GM21619 (cell line): Measurements from ENCODE around the gene SLC35F4.
A peak's percentile ranks its signal among the peaks of the same experiment; 100 is the strongest.
"Not testable (repeated sequence)": the region's sequence is repeated elsewhere in the genome, so short reads cannot be mapped to it uniquely, and the experiment has no call there.

ENCODE experiments used
- ATAC-seq: cut with Tn5 transposase; IDR thresholded peaks from one replicate; pipeline ENCODE4 v1.9.1; 2021; ENCODE audit not compliant: unreplicated experiment

Gene SLC35F4

DNA sequence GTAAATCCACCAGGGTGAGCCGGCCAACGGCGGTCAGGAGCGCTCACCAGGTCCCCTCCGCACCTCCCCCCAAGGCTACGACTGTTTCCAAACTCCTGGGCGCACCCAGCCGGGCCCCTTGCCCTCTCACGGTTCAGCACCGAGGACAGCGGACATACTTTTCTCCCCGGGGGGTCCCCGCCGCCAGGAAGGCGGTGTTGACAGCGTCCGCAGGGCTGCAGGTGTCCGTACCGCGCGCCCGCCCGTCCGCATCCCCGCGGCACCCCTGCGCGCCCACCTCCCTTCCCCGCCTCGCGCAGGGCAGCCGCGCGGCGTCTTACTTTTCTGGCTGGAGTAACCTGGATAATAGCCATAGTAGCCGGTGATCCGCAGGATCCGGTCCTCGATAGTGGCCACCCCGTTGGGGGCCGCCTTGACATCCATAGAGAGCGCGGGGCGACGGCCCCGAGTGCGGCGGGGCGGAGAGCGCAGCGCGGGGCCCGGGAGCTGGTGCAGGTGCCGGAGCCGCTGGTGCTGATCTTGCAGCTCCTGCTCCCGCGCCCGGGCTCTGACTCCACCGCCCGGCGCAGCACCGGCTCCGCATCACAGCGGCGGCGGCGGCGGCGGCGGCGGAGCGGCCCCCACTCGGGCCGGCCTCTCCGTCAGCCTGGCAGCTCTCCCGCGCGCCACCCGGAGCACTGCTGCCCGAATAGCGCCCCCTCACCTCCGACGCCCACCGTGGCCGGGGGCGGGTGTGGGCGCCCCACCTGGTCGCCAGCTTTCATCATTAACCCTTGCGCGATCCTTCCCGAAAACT is at the start of gene SLC35F4:
Gene SLC35F4 (minus strand): TSS at position 690 of the 796 bp plus-strand sequence.
- no peak for ATAC-seq

DNA sequence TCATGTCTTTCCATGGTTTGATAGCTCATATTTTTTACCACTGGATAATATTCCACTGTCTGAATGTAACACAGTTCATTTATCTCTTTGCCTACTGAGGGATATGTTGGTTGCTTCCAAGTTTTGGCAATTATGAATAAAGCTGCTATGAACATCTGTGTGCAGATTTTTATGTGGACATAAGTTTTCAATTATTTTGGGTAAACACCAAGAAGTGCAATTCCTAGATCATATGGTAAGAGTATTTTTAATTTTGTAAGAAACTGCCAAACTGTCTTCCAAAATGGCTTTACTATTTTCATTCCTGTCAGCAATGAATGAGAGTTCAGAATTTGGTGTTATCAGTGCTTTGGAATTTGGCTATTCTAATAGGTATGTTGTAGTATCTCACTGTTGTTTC is 43.7 kb upstream of the SLC35F4 start:
- no peak for ATAC-seq

DNA sequence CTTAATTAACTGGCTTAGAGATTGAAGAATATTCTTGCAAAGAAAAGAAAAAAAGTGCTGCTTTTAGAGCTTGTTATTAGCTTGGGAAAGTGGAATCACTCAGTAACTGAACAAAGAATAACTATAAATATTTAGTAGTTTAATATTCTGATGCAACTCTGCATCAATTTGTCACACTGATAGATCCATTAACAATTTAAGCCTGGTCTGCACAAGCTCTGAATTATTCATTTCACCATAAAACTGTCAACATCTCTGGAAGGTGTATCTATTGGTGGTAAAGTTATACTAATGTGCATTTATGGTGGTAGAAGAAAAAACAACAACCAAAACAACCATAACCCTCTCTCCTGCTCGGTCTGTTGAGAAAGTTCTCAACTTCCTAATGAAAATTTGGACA is 38.1 kb upstream of the SLC35F4 start:
- ATAC-seq, result no peak

GRCh38 chr14:57898837-57899572 is 33.1 kb upstream of the SLC35F4 start:
- no peak for ATAC-seq

- ATAC-seq, result no peak
Observed at GRCh38 chr14:57897144-57897748, 31.4 kb upstream of the SLC35F4 start.

GRCh38 chr14:57889245-57889644 is 23.4 kb upstream of the SLC35F4 start:
- no peak for ATAC-seq

- no peak for ATAC-seq
Observed at GRCh38 chr14:57884175-57884574, 18.3 kb upstream of the SLC35F4 start.

GRCh38 chr14:57883061-57883460 is 17.2 kb upstream of the SLC35F4 start:
- ATAC-seq, result no peak

GRCh38 chr14:57879516-57879915 is 13.6 kb upstream of the SLC35F4 start:
- no peak for ATAC-seq

DNA sequence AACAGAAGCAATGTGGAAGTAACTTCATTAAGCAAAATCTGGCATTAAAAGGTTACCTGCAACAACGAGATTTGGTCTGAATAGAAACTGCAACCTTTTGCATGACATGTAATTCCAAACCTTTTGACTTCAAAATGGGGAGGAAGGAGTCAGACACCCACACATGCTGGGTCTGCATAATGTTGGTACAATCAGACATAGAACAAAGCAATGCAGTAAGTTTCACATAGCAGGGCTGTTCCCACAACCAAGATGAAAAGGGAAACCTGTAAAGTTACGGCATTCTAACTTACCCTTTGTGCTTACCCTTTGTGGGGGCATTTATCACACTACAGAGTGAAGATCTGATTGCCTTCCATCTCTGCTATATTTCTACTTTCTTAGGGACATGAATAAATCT is 10.1 kb upstream of the SLC35F4 start:
- no peak for ATAC-seq

GRCh38 chr14:57875296-57875695 is 9.4 kb upstream of the SLC35F4 start:
- no peak for ATAC-seq

GRCh38 chr14:57871459-57872080 is 5.7 kb upstream of the SLC35F4 start:
- ATAC-seq, result peak; percentile 81

- peak; percentile 15 for ATAC-seq
Observed at GRCh38 chr14:57870686-57871457, 5.0 kb upstream of the SLC35F4 start.

DNA sequence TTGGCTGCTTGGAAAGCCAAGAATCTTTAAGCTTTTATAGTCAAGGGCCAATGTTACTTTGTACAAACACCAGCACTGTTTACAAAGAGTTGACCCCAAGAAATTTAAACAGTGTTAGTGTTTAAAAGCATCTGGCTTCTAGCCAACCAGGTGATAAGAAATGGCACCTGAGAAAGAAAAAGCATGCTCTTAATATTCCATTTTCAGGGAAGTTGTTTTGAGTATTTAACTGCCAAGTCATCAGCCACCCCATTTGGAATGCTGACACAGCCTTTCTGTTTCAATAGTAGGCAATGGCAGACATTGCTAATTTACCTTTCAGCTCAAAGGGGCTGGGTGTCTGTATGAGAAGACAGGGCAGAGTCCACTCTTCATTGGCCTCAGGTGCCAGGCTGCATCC is 3.7 kb upstream of the SLC35F4 start:
- ATAC-seq, result no peak

GRCh38 chr14:57866199-57866705 is 360 bp upstream of the SLC35F4 start:
- no peak for ATAC-seq

DNA sequence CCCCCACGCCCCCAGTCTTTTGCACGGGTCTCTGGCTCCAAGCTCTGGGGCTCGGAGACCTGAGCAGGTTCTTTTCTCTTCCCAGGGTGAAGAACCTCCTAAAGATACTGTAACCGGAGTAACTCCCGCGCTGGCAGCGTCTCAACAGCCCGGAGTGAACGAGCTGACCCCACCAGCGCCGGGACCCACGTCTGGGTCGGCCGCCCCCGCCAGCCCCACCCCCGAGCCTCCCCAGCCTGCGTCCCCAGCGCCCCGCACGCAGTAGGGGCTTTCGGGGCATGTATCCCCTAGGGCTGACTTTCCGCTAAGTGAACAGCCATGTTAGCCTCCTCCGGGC is 858 bp downstream of the SLC35F4 start:
- no peak for ATAC-seq

DNA sequence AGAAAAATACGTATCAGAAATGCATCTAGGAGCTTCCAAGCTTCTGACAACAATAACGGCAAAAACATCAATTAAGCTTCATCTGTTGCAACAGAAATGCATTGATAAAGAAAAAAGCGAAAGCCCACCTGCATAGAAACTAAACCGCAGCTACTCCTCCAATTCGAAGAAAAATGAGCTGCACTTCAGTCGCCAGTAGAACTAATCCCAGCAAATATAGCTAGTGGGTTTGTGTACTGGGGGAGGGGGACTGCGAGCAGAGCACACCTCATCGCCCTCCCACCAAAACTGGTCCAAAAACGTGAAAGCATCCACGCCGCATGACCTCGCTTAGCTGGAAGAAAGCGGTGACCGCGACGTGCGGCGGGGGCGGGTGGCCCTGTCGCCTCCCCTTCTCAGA is 1.2 kb downstream of the SLC35F4 start:
- ATAC-seq, result no peak

- ATAC-seq, result no peak
Observed at GRCh38 chr14:57863471-57863870, 2.4 kb downstream of the SLC35F4 start.

DNA sequence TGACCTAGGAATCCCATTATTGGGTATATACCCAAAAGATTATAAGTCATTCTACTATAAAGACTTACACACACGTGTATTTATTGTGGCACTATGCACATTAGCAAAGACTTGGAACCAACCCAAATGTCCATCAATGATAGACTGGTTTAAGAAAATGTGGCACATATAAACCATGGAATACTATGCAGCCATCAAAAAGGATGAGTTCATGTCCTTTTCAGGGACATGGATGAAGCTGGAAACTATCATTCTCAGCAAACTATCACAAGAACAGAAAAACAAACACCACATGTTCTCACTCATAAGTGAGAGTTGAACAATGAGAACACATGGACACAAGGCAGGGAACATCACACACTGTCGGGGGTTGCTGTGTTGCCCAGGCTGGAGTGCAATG is 10.2 kb downstream of the SLC35F4 start:
- not testable (repeated sequence) for ATAC-seq

DNA sequence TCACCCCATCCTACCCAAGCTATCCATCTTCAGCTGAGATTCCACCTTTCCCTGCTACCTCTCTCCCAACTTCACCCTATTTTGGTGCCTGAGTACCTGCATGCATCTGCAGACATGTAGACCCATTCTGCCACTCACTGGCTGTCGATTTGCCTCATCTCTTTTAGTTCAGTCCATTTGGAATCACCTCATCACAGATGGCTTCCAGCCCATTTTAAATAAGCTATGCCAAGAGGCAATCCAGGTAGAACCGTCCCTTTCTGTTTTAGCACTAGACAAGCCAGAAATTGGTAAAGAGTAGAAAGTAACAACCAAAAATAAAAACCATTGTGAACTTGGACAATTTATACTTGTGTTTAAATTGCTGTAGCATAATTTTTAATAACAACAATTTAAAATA is 11.3 kb downstream of the SLC35F4 start:
- ATAC-seq, result no peak

- ATAC-seq, result no peak
Observed at GRCh38 chr14:57851354-57851753, 14.5 kb downstream of the SLC35F4 start.
